GM12873 (cell line): Measurements from ENCODE around the gene GMEB1.

Experiments
- CTCF ChIP-seq: IDR thresholded peaks from 2 replicates; pipeline ENCODE4 v1.5.1; 2012; ENCODE audit warnings: low read depth, mild to moderate bottlenecking, moderate library complexity, low read length, control low read depth; ENCODE audit not compliant: insufficient read depth; ENCODE audit errors: missing control alignments

The GMEB1 gene

GRCh38 chr1:28703629-28704028 is 35.0 kb downstream of the GMEB1 start:
- TF ChIP-seq CTCF = no peak

- no peak for TF ChIP-seq CTCF
Observed at GRCh38 chr1:28716336-28716735, 47.8 kb downstream of the GMEB1 start.

- TF ChIP-seq CTCF = no peak
Observed at GRCh38 chr1:28718166-28718565, 49.6 kb downstream of the GMEB1 start.

- TF ChIP-seq CTCF = no peak
Observed at GRCh38 chr1:28718586-28719331, 50.2 kb downstream of the GMEB1 start.

GRCh38 chr1:28719332-28719619 is 50.7 kb downstream of the GMEB1 start:
- no peak for TF ChIP-seq CTCF

- TF ChIP-seq CTCF = no peak
Observed at GRCh38 chr1:28720376-28720775, 51.8 kb downstream of the GMEB1 start.

- TF ChIP-seq CTCF = no peak
Observed at GRCh38 chr1:28735961-28736449, 67.4 kb downstream of the GMEB1 start.
